Hepatocyte (in vitro differentiated cells): ENCODE data around the gene SLC8A1. TPM values are rescaled to one million over a fixed set of nuclear protein-coding genes. Genes with fewer than 3 reads are reported as not detected.

Experiments used
- DNase-seq: peaks from one replicate; pipeline ENCODE4 v3.0.0-alpha.2; 2016; ENCODE audit warnings: low spot score
- H2AFZ ChIP-seq: fragments of 200-600 bp; sonication (generic); 2 replicates; pipeline ENCODE4 v1.6.0; 2016; ENCODE audit warnings: antibody characterized with exemption, mild to moderate bottlenecking
- H3K27ac ChIP-seq: fragments of 200-600 bp; sonication (generic); 2 replicates; pipeline ENCODE4 v1.5.1; 2016; ENCODE audit warnings: mild to moderate bottlenecking
- H3K27me3 ChIP-seq: fragments of 200-600 bp; sonication (generic); 2 replicates; pipeline ENCODE4 v1.6.1; 2016
- H3K36me3 ChIP-seq: fragments of 200-600 bp; sonication (generic); replicated peaks from 2 replicates; pipeline ENCODE4 v1.5.1; 2016; ENCODE audit warnings: low read depth; ENCODE audit not compliant: insufficient read depth
- H3K4me1 ChIP-seq: fragments of 200-600 bp; sonication (generic); 2 replicates; pipeline ENCODE4 v1.5.1; 2016; ENCODE audit warnings: mild to moderate bottlenecking, moderate library complexity; ENCODE audit not compliant: insufficient read depth
- H3K4me2 ChIP-seq: fragments of 200-600 bp; sonication (generic); 2 replicates; pipeline ENCODE4 v1.6.0; 2016
- H3K4me3 ChIP-seq: fragments of 200-600 bp; sonication (generic); 2 replicates; pipeline ENCODE4 v1.5.1; 2016; ENCODE audit warnings: mild to moderate bottlenecking
- H3K79me2 ChIP-seq: fragments of 200-600 bp; sonication (generic); 2 replicates; pipeline ENCODE4 v1.6.0; 2017; ENCODE audit warnings: mild to moderate bottlenecking
- H3K9me2 ChIP-seq: fragments of 200-600 bp; sonication (generic); replicated peaks from 2 replicates; pipeline ENCODE4 v1.6.0; 2017; ENCODE audit warnings: mild to moderate bottlenecking; ENCODE audit not compliant: insufficient read depth
- H3K9me3 ChIP-seq: fragments of 200-600 bp; sonication (generic); 2 replicates; pipeline ENCODE4 v1.5.1; 2016; ENCODE audit warnings: low read depth, mild to moderate bottlenecking
- H4K20me1 ChIP-seq: fragments of 200-600 bp; sonication (generic); 2 replicates; pipeline ENCODE4 v1.6.0; 2016; ENCODE audit warnings: mild to moderate bottlenecking; ENCODE audit not compliant: insufficient read depth, poor library complexity, severe bottlenecking
- CTCF ChIP-seq: fragments of 200-600 bp; sonication (generic); IDR thresholded peaks from 2 replicates; pipeline ENCODE4 v1.5.1; 2016; ENCODE audit warnings: antibody characterized with exemption, mild to moderate bottlenecking; ENCODE audit not compliant: poor library complexity
- EZH2 ChIP-seq: fragments of 200-600 bp; sonication (generic); IDR thresholded peaks from 2 replicates; pipeline ENCODE4 v1.6.1; 2016; ENCODE audit warnings: antibody characterized with exemption, mild to moderate bottlenecking, borderline replicate concordance
- EZH2phosphoT487 ChIP-seq: fragments of 200-600 bp; sonication (generic); IDR thresholded peaks from one replicate; pipeline ENCODE4 v1.6.1; 2018; ENCODE audit warnings: antibody characterized with exemption, mild to moderate bottlenecking, low read depth, moderate library complexity; ENCODE audit not compliant: unreplicated experiment, severe bottlenecking
- WGBS: methylation state at CpG from one replicate; pipeline ENCODE4 v1.1.6; 2016; ENCODE audit warnings: low lambda C conversion rate; ENCODE audit errors: missing lambda C conversion rate; 5-methylcytosine and 5-hydroxymethylcytosine counted together
- polyA plus RNA-seq: library from polyadenylated mRNA; unstranded; fragments of >200 nt; fragmentation: Nextera tagmentation; extraction: Ambion mirVana; gene quantifications from 2 replicates; pipeline ENCODE4 v1.2.1, GENCODE V29; 2016
- total RNA-seq: library from RNA; depleted of rRNA; stranded (reverse); fragments of >200 nt; gene quantifications from 2 replicates; pipeline ENCODE4 v1.2.3, GENCODE V29; 2014

SLC8A1 gene
- total and polyA plus RNA-seq, 2 experiments from 2014 or later: 2.2 to 8.9 TPM

- TF ChIP-seq EZH2 (no peak), CTCF (no peak), EZH2phosphoT487 (no peak)
- H3K4me2 ChIP-seq: no peak overlapping the region
- 81% methylated on average over 1 of the region's 1 CpG for WGBS
- H3K4me1 ChIP-seq: no peaks in the 10 kb centered on the region
- no peaks in the 10 kb centered on the region for H3K36me3 ChIP-seq
- no peaks in the 10 kb centered on the region for H3K27me3 ChIP-seq
- no peaks in the 10 kb centered on the region for H3K9me2 ChIP-seq
- no peak overlapping the region for H3K4me3 ChIP-seq
- no peaks in the 10 kb centered on the region for H3K79me2 ChIP-seq
- H3K27ac ChIP-seq: no peak overlapping the region
- no peaks in the 10 kb centered on the region for H3K9me3 ChIP-seq
- no peak overlapping the region for H2AFZ ChIP-seq
- H4K20me1 ChIP-seq: no peaks in the 10 kb centered on the region
- DNase-seq: no peak
Measured at GRCh38 chr2:40436093-40436475, 15.8 kb downstream of the SLC8A1 start.

GRCh38 chr2:40435426-40436092 is 16.3 kb downstream of the SLC8A1 start:
- Histone ChIP-seq H3K4me3 (no peak overlapping the region), H3K9me3 (no peaks in the 10 kb centered on the region), H4K20me1 (no peaks in the 10 kb centered on the region), H3K27me3 (no peaks in the 10 kb centered on the region), H3K9me2 (no peaks in the 10 kb centered on the region), H3K36me3 (no peaks in the 10 kb centered on the region), H3K27ac (no peak overlapping the region), H2AFZ (no peak overlapping the region), H3K79me2 (no peaks in the 10 kb centered on the region), H3K4me1 (no peaks in the 10 kb centered on the region), H3K4me2 (no peak overlapping the region)
- TF ChIP-seq EZH2phosphoT487 (no peak), EZH2 (no peak), CTCF (no peak)
- DNase-seq: no peak
- WGBS: 81% methylated on average over 9 of the region's 9 CpGs

- Histone ChIP-seq H3K27me3 (no peaks in the 10 kb centered on the region), H2AFZ (no peak overlapping the region), H3K27ac (no peak overlapping the region)
Measured at GRCh38 chr2:40434731-40435271, 17.1 kb downstream of the SLC8A1 start.

More at GRCh38 chr2:40434731-40435271, 17.1 kb downstream of the SLC8A1 start:
- H3K9me2 ChIP-seq: no peaks in the 10 kb centered on the region
- H4K20me1 ChIP-seq: no peaks in the 10 kb centered on the region
- no peak overlapping the region for H3K4me3 ChIP-seq
- H3K79me2 ChIP-seq: no peaks in the 10 kb centered on the region
- H3K4me2 ChIP-seq: no peak overlapping the region
- 84% methylated on average over 3 of the region's 3 CpGs for WGBS
- no peaks in the 10 kb centered on the region for H3K9me3 ChIP-seq
- no peak for DNase-seq
- H3K36me3 ChIP-seq: no peaks in the 10 kb centered on the region
- H3K4me1 ChIP-seq: no peaks in the 10 kb centered on the region
- TF ChIP-seq CTCF (no peak), EZH2phosphoT487 (no peak), EZH2 (no peak)
